Measurements from ENCODE around the gene TMC5. TPM values are rescaled to one million over a fixed set of nuclear protein-coding genes. Genes with fewer than 3 reads are reported as not detected.

TMC5 gene
- polyA plus RNA-seq, 3 donors, result not detected

DNA sequence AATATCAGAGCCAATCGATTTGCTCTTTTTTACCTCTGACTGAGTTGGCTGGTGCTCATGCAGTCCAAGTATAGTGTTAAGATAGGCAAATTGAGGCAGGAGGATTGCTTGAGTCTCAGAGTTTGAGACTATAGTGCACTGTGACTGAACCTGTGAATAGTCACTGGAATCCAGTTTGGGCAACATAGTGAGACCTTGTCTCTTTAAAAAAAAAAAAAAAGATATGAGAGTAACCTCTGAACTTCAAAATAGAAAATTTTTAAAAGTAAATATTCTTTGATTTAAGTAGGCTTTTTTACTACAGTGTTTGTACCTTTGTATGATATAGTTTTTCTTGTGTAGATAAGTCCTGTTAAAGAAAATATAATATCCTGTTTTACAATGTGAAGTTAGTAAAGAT is 109.5 kb downstream of the TMC5 start:
- Histone ChIP-seq H3K27me3 (ENCODE audit: control insufficient read depth in 2 of 2, insufficient read depth in 2 of 2, low read length in 2 of 2) (no peaks in the 10 kb centered on the region), H4K20me1 (ENCODE audit: insufficient read depth, low read length) (no peaks in the 10 kb centered on the region), H3K9me3 (replicated peaks in 1 of 2; ENCODE audit: control insufficient read depth in 1 of 2, insufficient read depth in 1 of 2, low read length in 2 of 2) (no peaks in the 10 kb centered on the region), H2AFZ (ENCODE audit: insufficient read depth, low read depth, low read length, poor library complexity, severe bottlenecking) (no peak overlapping the region), H3K4me2 (replicated peaks; ENCODE audit: extremely low read depth, low read length, poor library complexity, severe bottlenecking) (no peak overlapping the region), H3K36me3 (replicated peaks in 1 of 2; ENCODE audit: control insufficient read depth in 1 of 2, insufficient read depth in 2 of 2, low read length in 2 of 2) (peaks cover 16 to 39% of the 10 kb centered on the region in 2 donors), H3K27ac (ENCODE audit: low read depth in 1 of 2, low read length in 2 of 2) (no peak overlapping the region), H3K4me1 (ENCODE audit: control insufficient read depth in 1 of 2, insufficient read depth in 2 of 2, low read length in 2 of 2) (peaks cover 14 to 28% of the 10 kb centered on the region in 2 donors), H3K9ac (ENCODE audit: insufficient read depth, low read length, poor library complexity, severe bottlenecking) (no peak overlapping the region), H3K79me2 (ENCODE audit: insufficient read depth, low read length) (peaks cover 62% of the 10 kb centered on the region), H3K4me3 (replicated peaks in 1 of 3; ENCODE audit: low read depth in 2 of 3, low read length in 3 of 3) (no peak overlapping the region)
- no peak overlapping the region for H3K27ac Mint-ChIP-seq
- H3K4me1 Mint-ChIP-seq, result peaks cover 16% of the 10 kb centered on the region
- H3K4me3 Mint-ChIP-seq, result no peak overlapping the region
- peaks cover 0 to 2% (median 0%) of the 10 kb centered on the region in 3 donors for H3K27me3 Mint-ChIP-seq (ENCODE audit: low read depth in 3 of 3)
- TF ChIP-seq, protein P1, sequence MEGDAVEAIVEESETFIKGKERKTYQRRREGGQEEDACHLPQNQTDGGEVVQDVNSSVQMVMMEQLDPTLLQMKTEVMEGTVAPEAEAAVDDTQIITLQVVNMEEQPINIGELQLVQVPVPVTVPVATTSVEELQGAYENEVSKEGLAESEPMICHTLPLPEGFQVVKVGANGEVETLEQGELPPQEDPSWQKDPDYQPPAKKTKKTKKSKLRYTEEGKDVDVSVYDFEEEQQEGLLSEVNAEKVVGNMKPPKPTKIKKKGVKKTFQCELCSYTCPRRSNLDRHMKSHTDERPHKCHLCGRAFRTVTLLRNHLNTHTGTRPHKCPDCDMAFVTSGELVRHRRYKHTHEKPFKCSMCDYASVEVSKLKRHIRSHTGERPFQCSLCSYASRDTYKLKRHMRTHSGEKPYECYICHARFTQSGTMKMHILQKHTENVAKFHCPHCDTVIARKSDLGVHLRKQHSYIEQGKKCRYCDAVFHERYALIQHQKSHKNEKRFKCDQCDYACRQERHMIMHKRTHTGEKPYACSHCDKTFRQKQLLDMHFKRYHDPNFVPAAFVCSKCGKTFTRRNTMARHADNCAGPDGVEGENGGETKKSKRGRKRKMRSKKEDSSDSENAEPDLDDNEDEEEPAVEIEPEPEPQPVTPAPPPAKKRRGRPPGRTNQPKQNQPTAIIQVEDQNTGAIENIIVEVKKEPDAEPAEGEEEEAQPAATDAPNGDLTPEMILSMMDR (IDR thresholded peaks at IDR 0.05), result no peak
- DNase-seq, result no peak
- peaks cover 22 to 29% of the 10 kb centered on the region in 2 donors for H3K36me3 Mint-ChIP-seq
- intact Hi-C loops (cut with micrococcal nuclease), result no loop called here
- H3K9me3 Mint-ChIP-seq, result no peaks in the 10 kb centered on the region
- no CpG with 5 or more reads among the region's 1 CpG for WGBS (ENCODE audit: insufficient coverage)

DNA sequence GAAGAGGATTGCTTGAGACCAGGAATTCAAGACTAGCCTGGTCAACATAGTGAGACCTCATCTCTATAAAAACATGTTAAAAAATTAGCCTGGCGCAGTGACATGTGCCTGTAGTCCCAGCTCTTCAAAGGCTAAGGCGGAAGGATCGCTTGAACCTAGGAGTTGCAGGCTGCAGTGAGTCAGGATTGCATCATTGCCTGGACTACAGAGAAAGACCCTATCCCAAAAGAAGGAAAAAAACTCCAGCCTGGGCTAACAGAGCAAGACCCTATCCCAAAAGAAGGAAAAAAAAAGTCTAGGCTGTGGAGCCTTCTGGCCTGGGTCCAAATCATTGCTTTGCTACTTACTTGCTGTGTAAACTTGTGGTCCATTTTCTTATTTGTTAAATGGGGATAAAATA is 111.0 kb downstream of the TMC5 start:
- H3K27me3 Mint-ChIP-seq (ENCODE audit: low read depth in 3 of 3), result peaks cover 0 to 1% (median 0%) of the 10 kb centered on the region in 3 donors
- intact Hi-C loops (cut with micrococcal nuclease), result no loop called here

More for the DNA sequence above, 111.0 kb downstream of the TMC5 start:
- no peak for DNase-seq
- H3K9ac ChIP-seq (ENCODE audit: insufficient read depth, low read length, poor library complexity, severe bottlenecking), result no peak overlapping the region
- H3K79me2 ChIP-seq (ENCODE audit: insufficient read depth, low read length), result peaks cover 62% of the 10 kb centered on the region
- H3K36me3 Mint-ChIP-seq, result peaks cover 37 to 40% of the 10 kb centered on the region in 2 donors
- H3K9me3 ChIP-seq (replicated peaks in 1 of 2; ENCODE audit: control insufficient read depth in 1 of 2, insufficient read depth in 1 of 2, low read length in 2 of 2), result no peaks in the 10 kb centered on the region
- TF ChIP-seq, protein P1 (IDR thresholded peaks at IDR 0.05), result no peak
- no peaks in the 10 kb centered on the region for H4K20me1 ChIP-seq (ENCODE audit: insufficient read depth, low read length)
- peaks cover 10 to 15% of the 10 kb centered on the region in 2 donors for H3K4me1 ChIP-seq (ENCODE audit: control insufficient read depth in 1 of 2, insufficient read depth in 2 of 2, low read length in 2 of 2)
- peaks cover 13% of the 10 kb centered on the region for H3K4me1 Mint-ChIP-seq
- no peak overlapping the region for H3K27ac ChIP-seq (ENCODE audit: low read depth in 1 of 2, low read length in 2 of 2)
- no peaks in the 10 kb centered on the region for H3K27me3 ChIP-seq (ENCODE audit: control insufficient read depth in 2 of 2, insufficient read depth in 2 of 2, low read length in 2 of 2)
- WGBS (ENCODE audit: insufficient coverage), result 100% methylated on average over 3 of the region's 3 CpGs
- H3K36me3 ChIP-seq (replicated peaks in 1 of 2; ENCODE audit: control insufficient read depth in 1 of 2, insufficient read depth in 2 of 2, low read length in 2 of 2), result peaks cover 21 to 55% of the 10 kb centered on the region in 2 donors
- no peak overlapping the region for H3K4me3 ChIP-seq (replicated peaks in 1 of 3; ENCODE audit: low read depth in 2 of 3, low read length in 3 of 3)
- H3K4me3 Mint-ChIP-seq, result no peak overlapping the region
- no peak overlapping the region for H2AFZ ChIP-seq (ENCODE audit: insufficient read depth, low read depth, low read length, poor library complexity, severe bottlenecking)
- peak overlapping the region in 2 of 7 donors; percentile 61 to 73 for H3K27ac Mint-ChIP-seq
- H3K4me2 ChIP-seq (replicated peaks; ENCODE audit: extremely low read depth, low read length, poor library complexity, severe bottlenecking), result no peak overlapping the region
- no peaks in the 10 kb centered on the region for H3K9me3 Mint-ChIP-seq

Measured in CD14-positive monocyte (primary cell).